ENCODE data around the gene OPTN.

GRCh38 chr10:13110908-13111307, 10.9 kb downstream of the OPTN start:
- TF ChIP-seq POLR2A (IDR thresholded peaks at IDR 0.05) (no peak), CTCF (IDR thresholded peaks at IDR 0.05) (no peak)
